ENCODE measurements around the gene LDLRAD2.

GRCh38 chr1:21863981-21864380, 51.9 kb downstream of the LDLRAD2 start:
- TF ChIP-seq CTCF (IDR thresholded peaks at IDR 0.05) (no peak), POLR2A (IDR thresholded peaks at IDR 0.05) (no peak)

Data from Peyer's patch (tissue), 4 donors.